Esophagus mucosa (tissue), 1 donor: ENCODE data around the gene CRTC3. TPM values are rescaled to one million over a fixed set of nuclear protein-coding genes. Genes with fewer than 3 reads are reported as not detected.
"Not testable (repeated sequence)": the region's sequence is repeated elsewhere in the genome, so short reads cannot be mapped to it uniquely, and the experiment has no call there.

ENCODE experiments used
- ATAC-seq: fragments of 200-7000 bp; cut with Tn5 transposase; one replicate; pipeline ENCODE4 v1.9.1; 2020
- total RNA-seq: library from RNA; stranded (reverse); gene quantifications from one replicate; pipeline ENCODE4 v1.2.4, GENCODE V29; 2023
- donor health status: DM: yes; HTN: yes; CAD: no.

Gene CRTC3
- total RNA-seq, 1 donor from 2014 or later = 13.0 TPM

- not testable (repeated sequence) for ATAC-seq
Measured at GRCh38 chr15:90524018-90524803, 5.5 kb upstream of the CRTC3 start.

- ATAC-seq = no peak
Measured at GRCh38 chr15:90529011-90529370, 732 bp upstream of the CRTC3 start.

GRCh38 chr15:90530250-90531051 is 728 bp downstream of the CRTC3 start:
- ATAC-seq = peak; percentile 46

- no peak for ATAC-seq
Measured at GRCh38 chr15:90531147-90531546, 1.4 kb downstream of the CRTC3 start.

GRCh38 chr15:90535254-90535653 is 5.5 kb downstream of the CRTC3 start:
- no peak for ATAC-seq

- ATAC-seq = no peak
Measured at GRCh38 chr15:90539789-90540188, 10.1 kb downstream of the CRTC3 start.

GRCh38 chr15:90540768-90541167 is 11.0 kb downstream of the CRTC3 start:
- no peak for ATAC-seq

- no peak for ATAC-seq
Measured at GRCh38 chr15:90545095-90545494, 15.4 kb downstream of the CRTC3 start.

- ATAC-seq = no peak
Measured at GRCh38 chr15:90547540-90547939, 17.8 kb downstream of the CRTC3 start.

- ATAC-seq = peak; percentile 80
Measured at GRCh38 chr15:90550919-90551318, 21.2 kb downstream of the CRTC3 start.

- no peak for ATAC-seq
Measured at GRCh38 chr15:90552162-90552928, 22.6 kb downstream of the CRTC3 start.

GRCh38 chr15:90552929-90553211 is 23.1 kb downstream of the CRTC3 start:
- no peak for ATAC-seq

GRCh38 chr15:90553248-90553745 is 23.6 kb downstream of the CRTC3 start:
- no peak for ATAC-seq

GRCh38 chr15:90557186-90558084 is 27.7 kb downstream of the CRTC3 start:
- peak; percentile 22 for ATAC-seq

GRCh38 chr15:90558171-90558573 is 28.4 kb downstream of the CRTC3 start:
- ATAC-seq = peak; percentile 22

GRCh38 chr15:90559119-90559518 is 29.4 kb downstream of the CRTC3 start:
- no peak for ATAC-seq

GRCh38 chr15:90560229-90560776 is 30.6 kb downstream of the CRTC3 start:
- peak; percentile 25 for ATAC-seq

- peak; percentile 35 for ATAC-seq
Measured at GRCh38 chr15:90561344-90562244, 31.9 kb downstream of the CRTC3 start.

- peak; percentile 12 for ATAC-seq
Measured at GRCh38 chr15:90562669-90563068, 32.9 kb downstream of the CRTC3 start.

- no peak for ATAC-seq
Measured at GRCh38 chr15:90563463-90563862, 33.7 kb downstream of the CRTC3 start.

GRCh38 chr15:90564051-90564450 is 34.3 kb downstream of the CRTC3 start:
- no peak for ATAC-seq
